Pancreas (tissue), 10 donors: ENCODE data around the gene BORCS5. TPM values are rescaled to one million over a fixed set of nuclear protein-coding genes. Genes with fewer than 3 reads are reported as not detected.

Experiments used
- ATAC-seq, 4 donors: fragments of 200-7000 bp; cut with Tn5 transposase; one replicate each; pipeline versions ENCODE4 v1.8.0 to v1.9.1; 2020; ENCODE audit warnings: mild to moderate bottlenecking in 4 of 4, moderate library complexity in 4 of 4
- DNase-seq, 6 donors: peaks; one replicate each; pipeline ENCODE4 v3.0.0-alpha.2; 2020
- FAIRE-seq: peaks from 2 replicates; lab custom pipeline; 2012; peaks lifted over from hg19 to GRCh38; lab: Jason Lieb, UNC
- H3K27ac ChIP-seq, 4 donors: fragments of 200-600 bp; sonication (generic); 1 replicate in 3 of 4; 2 replicates in 1 of 4; pipeline versions ENCODE4 v1.5.0 to v1.8.0; 2020
- H3K27me3 ChIP-seq, 4 donors: fragments of 200-600 bp; one replicate each; pipeline ENCODE4 v1.8.0; 2021
- H3K36me3 ChIP-seq, 3 donors: fragments of 200-600 bp; sonication (generic) in 1 of 3; one replicate each; pipeline versions ENCODE4 v1.5.0 to v1.8.0; 2020 to 2021
- H3K4me1 ChIP-seq, 3 donors: fragments of 200-600 bp; one replicate each; pipeline ENCODE4 v1.8.0; 2021
- H3K4me3 ChIP-seq, 4 donors: fragments of 200-600 bp; sonication (generic) in 2 of 4; one replicate each; pipeline versions ENCODE4 v1.5.0 to v1.8.0; 2020 to 2021
- H3K9me3 ChIP-seq, 4 donors: fragments of 200-600 bp; one replicate each; pipeline ENCODE4 v1.8.0; 2021
- CTCF ChIP-seq, 4 donors: fragments of 200-600 bp; sonication (generic) in 3 of 4; IDR thresholded peaks; one replicate each; pipeline versions ENCODE4 v1.5.0 to v1.8.0; 2021; ENCODE audit warnings: antibody characterized with exemption in 4 of 4
- WGBS, 2 donors: extraction: QIAGEN DNeasy Blood & Tissue Kit; methylation state at CpG; one replicate each; pipeline ENCODE4 v1.1.7; 2013; 5-methylcytosine and 5-hydroxymethylcytosine counted together
- intact Hi-C, 3 donors: fragments of 100-400 bp; cut with DNase I; formaldehyde crosslinking; loops; one replicate each; pipeline versions ENCODE4 v1.11.1 to v1.14.2; 2022
- polyA plus RNA-seq, 2 donors: library from polyadenylated mRNA; stranded (reverse); fragments of 200-250 nt; gene quantifications; one replicate each; pipeline ENCODE4 v1.2.3, GENCODE V29; 2013
- total RNA-seq, 6 donors: library from RNA; stranded (reverse); fragmentation: NEBNext Ultra II Directional in 4 of 6; extraction: Animal tissue kit (Norgen Biotek cat#: 25700) in 4 of 6; gene quantifications; one replicate each; pipeline versions ENCODE4 v1.2.1 to v1.2.4, GENCODE V29; 2021 to 2023
- donor health status: healthy with polysubstance abuse.
- donor health status: DM: no; HTN: no; CAD: no; lungs with moderate emphysema.
- donor health status: DM: no; HTN: no; CAD: no.
- donor health status: control.
- donor health status: control.
- donor health status: Bipolar disorder and iron deficiency.
- donor health status: DM: yes; HTN: yes; CAD: no.
- donor health status: DM: no; HTN: no; CAD: no.
- donor health status: DM: no; HTN: no; CAD: no.
- donor health status: DM: yes; HTN: yes; CAD: no.

Gene BORCS5
- total and polyA plus RNA-seq, 8 donors = 3.7 to 10.9 (median 8.3) TPM

DNA sequence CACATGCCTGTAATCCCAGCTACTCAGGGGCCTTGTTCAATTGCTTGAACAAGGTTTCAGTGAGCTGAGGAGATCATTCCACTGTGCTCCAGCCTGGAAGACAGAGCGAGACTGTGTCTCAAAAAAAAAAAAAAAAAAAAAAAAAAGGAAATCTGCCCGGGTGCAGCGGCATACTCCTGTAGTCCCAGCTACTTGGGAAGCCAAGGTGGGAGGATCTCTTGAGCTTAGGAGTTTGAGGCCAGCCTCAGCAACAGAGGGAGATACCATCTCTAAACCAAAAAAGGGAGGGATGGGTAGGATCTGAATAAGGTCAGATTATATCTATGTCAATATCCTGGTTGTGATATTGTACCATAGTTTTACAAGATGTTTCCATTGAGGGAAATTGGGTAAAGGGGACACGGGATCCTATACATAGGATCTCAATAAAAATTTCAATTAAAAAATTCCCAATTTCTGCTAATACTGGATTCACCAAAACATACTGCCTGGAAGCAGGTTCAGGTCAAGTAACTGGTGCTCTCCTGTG, 76.4 kb downstream of the BORCS5 start:
- no peak for FAIRE-seq
- Histone ChIP-seq H3K4me1 (peaks cover 6 to 20% (median 7%) of the 10 kb centered on the region in 3 donors), H3K27me3 (no peaks in the 10 kb centered on the region), H3K27ac (no peak overlapping the region), H3K9me3 (no peaks in the 10 kb centered on the region), H3K4me3 (no peak overlapping the region), H3K36me3 (peaks cover 0 to 8% (median 0%) of the 10 kb centered on the region in 3 donors)
- no peak for TF ChIP-seq CTCF (IDR thresholded peaks at IDR 0.05)
- ATAC-seq = peak in 2 of 4 donors; percentile 35 to 56
- intact Hi-C loops = no loop called here
- 79 to 89% methylated on average over 4 of the region's 4 CpGs for whole genome bisulfite sequencing, 2 donors
- DNase-seq = no peak

GRCh38 chr12:12436831-12437345, 80.0 kb downstream of the BORCS5 start:
- H3K36me3 ChIP-seq = peaks cover 0 to 8% (median 0%) of the 10 kb centered on the region in 3 donors
- TF ChIP-seq CTCF (IDR thresholded peaks at IDR 0.05) = no peak
- no peaks in the 10 kb centered on the region for H3K9me3 ChIP-seq
- intact Hi-C loops = no loop called here
- FAIRE-seq (no peak), DNase-seq (no peak), ATAC-seq (no peak)
- no peak overlapping the region for H3K4me3 ChIP-seq
- no peaks in the 10 kb centered on the region for H3K27me3 ChIP-seq
- WGBS, 2 donors = 97 to 98% methylated on average over 2 of the region's 2 CpGs
- peaks cover 13 to 30% (median 15%) of the 10 kb centered on the region in 3 donors for H3K4me1 ChIP-seq
- H3K27ac ChIP-seq = no peak overlapping the region

- no peaks in the 10 kb centered on the region for H3K9me3 ChIP-seq
- H3K4me1 ChIP-seq = peaks cover 10 to 31% (median 31%) of the 10 kb centered on the region in 3 donors
- H3K4me3 ChIP-seq = no peak overlapping the region
- H3K36me3 ChIP-seq = peaks cover 0 to 8% (median 0%) of the 10 kb centered on the region in 3 donors
- ATAC-seq (peak in 1 of 4 donors; percentile 26), DNase-seq (no peak), FAIRE-seq (no peak)
- no peaks in the 10 kb centered on the region for H3K27me3 ChIP-seq
- 82 to 83% methylated on average over 6 of the region's 6 CpGs for WGBS, 2 donors
- no peak overlapping the region for H3K27ac ChIP-seq
- intact Hi-C loops = no loop called here
- no peak for TF ChIP-seq CTCF (IDR thresholded peaks at IDR 0.05)
Measured at GRCh38 chr12:12439636-12440035, 82.8 kb downstream of the BORCS5 start.

DNA sequence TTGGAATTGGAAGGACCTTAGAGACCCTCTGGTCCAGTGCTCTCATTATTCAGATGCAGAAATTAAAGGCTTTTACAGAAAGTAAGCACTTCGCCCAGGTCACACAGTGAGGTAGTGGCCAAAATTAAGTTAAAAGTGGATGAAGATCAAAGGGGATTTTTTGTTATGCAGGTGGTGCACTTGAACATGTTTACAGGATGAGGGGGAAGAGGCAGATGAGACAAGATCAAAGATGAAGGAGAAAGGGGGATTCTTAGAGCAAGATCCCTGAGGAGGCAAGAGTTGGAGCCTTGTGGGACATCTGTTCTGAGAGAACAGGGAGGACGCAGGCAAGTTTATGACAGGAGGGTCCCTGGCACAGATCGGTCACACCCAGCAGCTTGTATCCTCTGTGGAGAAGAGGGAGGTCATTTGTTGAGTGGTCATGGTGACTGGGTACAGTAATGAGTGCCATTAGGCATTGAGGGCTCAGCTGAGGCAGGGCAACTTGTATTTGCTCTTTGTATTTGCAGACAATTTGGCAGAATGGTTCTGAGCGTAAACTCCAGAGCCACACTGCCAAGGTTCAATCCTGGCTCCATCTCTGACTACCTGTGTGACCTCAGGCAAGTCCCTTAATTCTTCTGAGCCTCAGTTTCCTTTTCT, 84.0 kb downstream of the BORCS5 start:
- Histone ChIP-seq H3K27me3 (no peaks in the 10 kb centered on the region), H3K4me1 (peaks cover 10 to 31% (median 31%) of the 10 kb centered on the region in 3 donors), H3K4me3 (no peak overlapping the region), H3K9me3 (no peaks in the 10 kb centered on the region), H3K27ac (peak overlapping the region in 1 of 4 donors; percentile 62), H3K36me3 (peaks cover 0 to 8% (median 0%) of the 10 kb centered on the region in 3 donors)
- intact Hi-C loops = no loop called here
- ATAC-seq = peak in 2 of 4 donors; percentile 13 to 58
- TF ChIP-seq CTCF (IDR thresholded peaks at IDR 0.05) = no peak
- FAIRE-seq = no peak
- 84 to 86% methylated on average over 4 of the region's 4 CpGs for WGBS, 2 donors
- no peak for DNase-seq

DNA sequence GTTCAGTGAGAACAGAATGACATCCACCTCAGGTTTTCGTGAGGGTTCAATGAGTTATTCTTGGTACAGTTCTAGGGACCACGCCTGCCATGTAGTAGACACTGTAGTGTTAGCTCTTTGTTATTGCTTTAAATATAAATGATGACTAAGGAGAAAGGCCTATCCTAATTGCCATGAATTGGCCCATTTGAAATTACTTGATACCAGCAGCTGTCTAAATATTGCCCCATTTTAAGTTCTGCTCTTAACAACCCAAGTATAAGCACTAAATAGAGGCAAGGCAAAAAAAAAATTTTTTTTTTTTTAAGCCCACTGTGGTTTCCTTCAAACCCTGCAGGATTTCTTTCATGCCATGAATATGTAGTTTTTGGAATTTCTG, 84.5 kb downstream of the BORCS5 start:
- Histone ChIP-seq H3K27me3 (no peaks in the 10 kb centered on the region), H3K36me3 (peaks cover 0 to 3% (median 0%) of the 10 kb centered on the region in 3 donors), H3K4me3 (no peak overlapping the region), H3K4me1 (peaks cover 10 to 31% (median 31%) of the 10 kb centered on the region in 3 donors), H3K9me3 (no peaks in the 10 kb centered on the region), H3K27ac (peak overlapping the region in 2 of 4 donors; percentile 50 to 62)
- TF ChIP-seq CTCF (IDR thresholded peaks at IDR 0.05) = no peak
- intact Hi-C loops = no loop called here
- WGBS, 2 donors = 84 to 96% methylated on average over 2 of the region's 2 CpGs
- FAIRE-seq (no peak), ATAC-seq (peak in 2 of 4 donors; percentile 10 to 46), DNase-seq (no peak)
